NCI-H345 treated with DMSO at 0.1 percent for 48 hours (cell line): Measurements from ENCODE around the gene PADI4.

Source experiments
- DNase-seq: peaks from one replicate; lab custom pipeline; 2025; ENCODE audit not compliant: unreplicated experiment; lab: John Stamatoyannopoulos, UW

Gene PADI4

GRCh38 chr1:17281775-17282181, 26.2 kb upstream of the PADI4 start:
- DNase-seq, result no peak

- no peak for DNase-seq
Measured at GRCh38 chr1:17282836-17283235, 25.2 kb upstream of the PADI4 start.

- no peak for DNase-seq
Measured at GRCh38 chr1:17286646-17287045, 21.4 kb upstream of the PADI4 start.

- DNase-seq, result no peak
Measured at GRCh38 chr1:17287130-17287776, 20.7 kb upstream of the PADI4 start.

GRCh38 chr1:17289721-17290120, 18.3 kb upstream of the PADI4 start:
- no peak for DNase-seq

GRCh38 chr1:17290553-17290952, 17.4 kb upstream of the PADI4 start:
- no peak for DNase-seq

- no peak for DNase-seq
Measured at GRCh38 chr1:17292299-17293160, 15.5 kb upstream of the PADI4 start.

GRCh38 chr1:17293681-17294425, 14.1 kb upstream of the PADI4 start:
- DNase-seq, result no peak

- no peak for DNase-seq
Measured at GRCh38 chr1:17295292-17295691, 12.7 kb upstream of the PADI4 start.

- no peak for DNase-seq
Measured at GRCh38 chr1:17296086-17296485, 11.9 kb upstream of the PADI4 start.

GRCh38 chr1:17297991-17298390, 10.0 kb upstream of the PADI4 start:
- no peak for DNase-seq

GRCh38 chr1:17301767-17302166, 6.2 kb upstream of the PADI4 start:
- DNase-seq, result no peak

GRCh38 chr1:17304151-17304825, 3.7 kb upstream of the PADI4 start:
- DNase-seq, result no peak

- DNase-seq, result no peak
Measured at GRCh38 chr1:17304826-17305175, 3.2 kb upstream of the PADI4 start.

GRCh38 chr1:17305576-17306095, 2.4 kb upstream of the PADI4 start:
- DNase-seq, result no peak

GRCh38 chr1:17306407-17306806, 1.6 kb upstream of the PADI4 start:
- no peak for DNase-seq

- DNase-seq, result no peak
Measured at GRCh38 chr1:17306921-17307320, 1.1 kb upstream of the PADI4 start.

- DNase-seq, result no peak
Measured at GRCh38 chr1:17307329-17307728, 668 bp upstream of the PADI4 start.

GRCh38 chr1:17308593-17308992, 596 bp downstream of the PADI4 start:
- DNase-seq, result no peak

GRCh38 chr1:17309426-17310067, 1.6 kb downstream of the PADI4 start:
- DNase-seq, result no peak
